ENCODE measurements around the gene RXRG. TPM values are rescaled to one million over a fixed set of nuclear protein-coding genes. Genes with fewer than 3 reads are reported as not detected.

Gene RXRG
- total and polyA plus RNA-seq, 5 donors from 2014 or later, result 0.08 TPM; not detected in 4

DNA sequence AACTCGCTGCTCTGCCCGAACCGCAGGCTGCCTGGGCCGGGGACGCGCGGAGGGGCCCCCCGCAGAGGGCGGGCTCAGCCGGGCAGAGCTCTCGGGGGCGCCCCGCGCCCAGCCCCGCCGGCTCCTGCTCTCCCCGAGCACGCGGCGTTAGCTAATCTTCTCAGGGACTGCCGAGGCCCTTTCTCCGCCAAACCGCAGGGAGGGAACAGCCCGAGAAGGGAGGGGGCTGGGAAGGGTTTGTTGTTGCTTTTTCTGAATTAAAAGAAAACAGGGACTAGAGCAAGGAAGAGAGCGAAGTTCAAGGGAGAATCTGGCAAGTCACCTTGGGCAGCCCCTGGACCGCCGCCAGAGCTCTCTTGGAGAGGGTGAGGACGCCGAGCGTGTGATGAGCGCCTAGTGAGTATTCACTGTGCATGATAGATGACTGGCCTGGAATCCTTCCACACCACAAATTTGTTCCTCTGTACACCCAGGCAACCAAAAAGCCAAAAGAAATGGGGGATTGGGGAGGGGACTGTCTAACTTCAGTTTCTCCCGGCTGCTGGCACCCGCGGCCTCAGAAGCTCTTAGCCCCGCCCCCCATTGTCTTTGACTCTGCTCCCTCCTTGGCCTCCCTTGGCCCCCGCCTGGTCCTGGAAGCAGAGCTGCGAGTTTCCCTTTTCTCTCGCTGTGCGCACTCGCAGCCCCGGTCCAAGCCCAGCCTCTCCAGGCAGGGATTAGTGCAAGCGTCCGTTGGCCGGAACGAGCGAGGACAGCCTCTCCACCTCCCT lies 68.7 kb downstream of the RXRG start:
- H3K4me3 Mint-ChIP-seq, result peak overlapping the region; percentile 57 to 80 (median 66)
- no peak overlapping the region for H3K4me3 ChIP-seq (ENCODE audit: low read depth, low read length)
- ATAC-seq (ENCODE audit: low read depth in 2 of 2) (peak in 1 of 2 donors; percentile 34), DNase-seq (no peak)
- H3K27me3 ChIP-seq (ENCODE audit: control insufficient read depth, insufficient read depth, low read length), result peaks cover 45% of the 10 kb centered on the region
- H3K9me3 ChIP-seq (ENCODE audit: control insufficient read depth in 2 of 2, low read length in 2 of 2), result no peaks in the 10 kb centered on the region
- H3K27me3 Mint-ChIP-seq, result peaks cover 79% of the 10 kb centered on the region
- peaks cover 8 to 16% (median 13%) of the 10 kb centered on the region in 4 donors for H3K4me1 Mint-ChIP-seq
- peaks cover 0 to 4% (median 0%) of the 10 kb centered on the region in 7 donors for H3K9me3 Mint-ChIP-seq
- no peak overlapping the region for H3K27ac ChIP-seq (ENCODE audit: insufficient read depth, low read length, poor library complexity, severe bottlenecking)
- no peaks in the 10 kb centered on the region for H3K36me3 ChIP-seq (ENCODE audit: control insufficient read depth, insufficient read depth, low read length)
- peaks cover 14% of the 10 kb centered on the region for H3K4me1 ChIP-seq (ENCODE audit: control insufficient read depth, insufficient read depth, low read length, poor library complexity, severe bottlenecking)
- H3K27ac Mint-ChIP-seq, result no peak overlapping the region
- no peaks in the 10 kb centered on the region for H3K36me3 Mint-ChIP-seq

DNA sequence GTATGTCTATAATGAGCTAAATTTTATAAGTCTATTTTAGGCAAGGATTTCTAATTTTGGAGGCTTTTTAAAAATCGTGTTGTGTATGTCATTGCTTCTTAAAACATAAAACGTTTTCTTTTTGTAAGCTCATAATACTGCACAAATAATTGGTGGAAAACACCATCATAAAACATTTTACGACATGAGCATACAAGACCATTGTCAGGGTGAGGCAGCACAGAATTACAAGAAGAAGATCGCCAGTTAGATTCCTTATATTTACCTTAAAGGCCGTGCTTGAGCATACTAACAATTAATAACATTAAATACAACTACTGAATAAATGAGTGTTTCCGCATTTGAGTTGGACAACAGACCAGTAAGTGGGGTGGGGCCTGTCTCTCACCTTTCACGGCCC lies 69.3 kb downstream of the RXRG start:
- no peak overlapping the region for H3K4me3 ChIP-seq (ENCODE audit: low read depth, low read length)
- peaks cover 77% of the 10 kb centered on the region for H3K27me3 Mint-ChIP-seq
- no peak overlapping the region for H3K27ac Mint-ChIP-seq
- peaks cover 14% of the 10 kb centered on the region for H3K4me1 ChIP-seq (ENCODE audit: control insufficient read depth, insufficient read depth, low read length, poor library complexity, severe bottlenecking)
- H3K9me3 ChIP-seq (ENCODE audit: control insufficient read depth in 2 of 2, low read length in 2 of 2), result no peaks in the 10 kb centered on the region
- ATAC-seq (ENCODE audit: low read depth in 2 of 2) (no peak), DNase-seq (no peak)
- peaks cover 11 to 18% (median 13%) of the 10 kb centered on the region in 4 donors for H3K4me1 Mint-ChIP-seq
- no peak overlapping the region for H3K27ac ChIP-seq (ENCODE audit: insufficient read depth, low read length, poor library complexity, severe bottlenecking)
- peaks cover 0 to 4% (median 0%) of the 10 kb centered on the region in 7 donors for H3K9me3 Mint-ChIP-seq
- H3K36me3 ChIP-seq (ENCODE audit: control insufficient read depth, insufficient read depth, low read length), result no peaks in the 10 kb centered on the region
- H3K36me3 Mint-ChIP-seq, result no peaks in the 10 kb centered on the region
- peak overlapping the region in 1 of 4 donors; percentile 20 for H3K4me3 Mint-ChIP-seq
- peaks cover 39% of the 10 kb centered on the region for H3K27me3 ChIP-seq (ENCODE audit: control insufficient read depth, insufficient read depth, low read length)

DNA sequence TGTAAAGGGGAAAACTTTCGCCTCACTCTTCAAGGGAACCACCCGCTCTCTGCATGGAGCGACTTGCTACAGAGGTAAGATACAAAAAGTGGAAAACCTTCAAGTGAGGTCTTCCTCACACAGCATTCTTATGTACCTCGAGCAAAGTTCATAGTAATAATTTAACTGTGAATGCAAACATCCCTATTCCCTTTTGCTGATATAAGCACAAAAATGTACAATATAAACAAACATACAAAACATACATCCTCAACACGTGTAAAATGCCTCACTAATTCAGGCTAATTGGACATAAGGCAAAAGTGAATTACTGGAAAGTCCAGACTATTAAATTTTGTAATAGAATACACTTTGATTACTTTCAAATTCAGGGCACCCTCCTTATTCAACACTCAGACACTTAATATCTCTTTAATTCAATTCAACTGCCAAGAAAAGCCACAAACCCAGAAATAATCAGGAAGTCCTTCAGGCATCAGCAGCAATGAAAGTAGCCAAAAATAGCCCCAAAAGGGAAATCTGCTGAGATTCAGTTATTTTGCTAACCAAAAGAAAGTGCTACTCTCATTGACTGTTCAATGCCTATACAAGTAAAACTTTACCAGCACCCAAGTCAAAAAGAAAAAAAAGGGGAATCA lies 73.2 kb downstream of the RXRG start:
- H3K36me3 Mint-ChIP-seq, result no peaks in the 10 kb centered on the region
- Histone ChIP-seq H3K4me3 (ENCODE audit: low read depth, low read length) (no peak overlapping the region), H3K9me3 (ENCODE audit: control insufficient read depth in 2 of 2, low read length in 2 of 2) (no peaks in the 10 kb centered on the region), H3K36me3 (ENCODE audit: control insufficient read depth, insufficient read depth, low read length) (no peaks in the 10 kb centered on the region), H3K27ac (ENCODE audit: insufficient read depth, low read length, poor library complexity, severe bottlenecking) (no peak overlapping the region), H3K4me1 (ENCODE audit: control insufficient read depth, insufficient read depth, low read length, poor library complexity, severe bottlenecking) (peaks cover 13% of the 10 kb centered on the region), H3K27me3 (ENCODE audit: control insufficient read depth, insufficient read depth, low read length) (peaks cover 40% of the 10 kb centered on the region)
- no peak overlapping the region for H3K27ac Mint-ChIP-seq
- H3K9me3 Mint-ChIP-seq, result peaks cover 0 to 1% (median 0%) of the 10 kb centered on the region in 7 donors
- DNase-seq, result no peak
- H3K4me1 Mint-ChIP-seq, result peaks cover 5 to 13% (median 7%) of the 10 kb centered on the region in 4 donors
- no peak overlapping the region for H3K4me3 Mint-ChIP-seq
- peaks cover 67% of the 10 kb centered on the region for H3K27me3 Mint-ChIP-seq
- ATAC-seq (ENCODE audit: low read depth in 2 of 2), result no peak

DNA sequence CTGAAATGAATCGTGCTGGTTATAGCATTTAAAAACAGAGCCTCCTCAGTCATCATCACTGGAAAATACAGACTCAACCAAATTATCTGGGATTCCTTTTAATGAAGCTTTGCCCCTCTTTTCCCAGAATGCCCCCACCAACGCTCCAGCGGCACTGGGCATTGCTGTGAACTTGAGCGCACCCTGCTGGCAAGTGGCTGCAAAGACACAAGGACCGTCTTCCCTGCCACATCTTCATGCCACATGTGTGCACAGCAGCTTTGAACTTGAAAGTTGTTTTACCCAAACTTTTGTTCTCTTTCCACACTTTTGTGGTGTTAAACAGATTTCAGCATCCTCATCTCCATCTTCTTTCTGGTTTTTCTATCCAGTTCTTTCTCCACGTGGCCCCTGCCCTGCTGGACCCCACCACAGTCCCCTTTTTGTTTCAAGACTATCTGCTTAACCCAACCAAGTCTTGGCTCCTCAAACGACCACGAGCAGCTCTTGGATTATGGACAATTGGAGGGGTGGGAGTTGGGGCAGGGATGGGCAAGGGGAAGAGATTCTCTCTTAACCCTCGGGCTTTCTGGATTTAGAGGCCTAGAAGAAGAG lies 75.6 kb downstream of the RXRG start:
- H3K4me1 Mint-ChIP-seq, result peaks cover 0 to 5% (median 2%) of the 10 kb centered on the region in 4 donors
- H3K9me3 Mint-ChIP-seq, result no peaks in the 10 kb centered on the region
- no peaks in the 10 kb centered on the region for H3K36me3 ChIP-seq (ENCODE audit: control insufficient read depth, insufficient read depth, low read length)
- H3K4me3 Mint-ChIP-seq, result peak overlapping the region in 1 of 4 donors; percentile 22
- H3K27ac ChIP-seq (ENCODE audit: insufficient read depth, low read length, poor library complexity, severe bottlenecking), result no peak overlapping the region
- H3K36me3 Mint-ChIP-seq, result no peaks in the 10 kb centered on the region
- H3K27ac Mint-ChIP-seq, result peak overlapping the region in 1 of 3 donors; percentile 83
- peak; percentile 14 to 36 (median 23) for DNase-seq
- peaks cover 59% of the 10 kb centered on the region for H3K27me3 Mint-ChIP-seq
- peak in 1 of 2 donors; percentile 48 for ATAC-seq (ENCODE audit: low read depth in 2 of 2)
- H3K27me3 ChIP-seq (ENCODE audit: control insufficient read depth, insufficient read depth, low read length), result peaks cover 32% of the 10 kb centered on the region
- H3K9me3 ChIP-seq (ENCODE audit: control insufficient read depth in 2 of 2, low read length in 2 of 2), result no peaks in the 10 kb centered on the region
- H3K4me1 ChIP-seq (ENCODE audit: control insufficient read depth, insufficient read depth, low read length, poor library complexity, severe bottlenecking), result no peaks in the 10 kb centered on the region
- H3K4me3 ChIP-seq (ENCODE audit: low read depth, low read length), result no peak overlapping the region

DNA sequence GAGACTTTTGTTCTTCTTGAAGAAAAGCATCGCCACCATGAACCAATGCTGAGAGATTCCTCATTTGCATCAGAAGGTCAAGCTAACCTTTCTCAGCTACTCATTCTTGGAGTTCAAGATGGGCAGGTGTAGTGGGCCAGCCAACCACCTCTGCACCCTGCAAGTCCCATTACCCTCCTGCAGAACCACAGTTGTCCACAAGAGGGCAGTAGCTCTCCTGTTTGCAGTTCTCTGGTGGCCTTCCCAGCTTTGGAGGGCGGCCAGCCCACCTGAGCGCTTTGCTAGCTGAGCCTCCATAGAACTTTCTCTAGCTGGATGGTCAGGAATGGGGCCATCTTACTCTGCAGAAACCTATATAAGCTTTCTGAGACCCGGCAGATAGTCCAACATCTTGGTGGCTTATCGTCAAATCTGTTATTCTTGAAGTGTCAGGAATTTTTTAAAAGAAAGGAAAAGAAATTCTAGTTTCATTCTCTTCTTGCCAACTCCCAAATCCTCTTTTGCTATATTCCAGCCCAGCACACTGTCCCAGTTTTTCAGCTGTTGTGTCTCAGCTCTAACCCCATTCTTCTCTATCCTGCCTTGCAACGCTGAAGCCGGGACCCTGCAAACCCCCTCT lies 77.4 kb downstream of the RXRG start:
- no peak overlapping the region for H3K27ac Mint-ChIP-seq
- DNase-seq (peak; percentile 61 to 74 (median 65)), ATAC-seq (ENCODE audit: low read depth in 2 of 2) (peak; percentile 39 to 66)
- no peak overlapping the region for H3K4me3 ChIP-seq (ENCODE audit: low read depth, low read length)
- peaks cover 22% of the 10 kb centered on the region for H3K27me3 ChIP-seq (ENCODE audit: control insufficient read depth, insufficient read depth, low read length)
- H3K9me3 Mint-ChIP-seq, result no peaks in the 10 kb centered on the region
- peaks cover 0 to 5% (median 1%) of the 10 kb centered on the region in 4 donors for H3K4me1 Mint-ChIP-seq
- no peaks in the 10 kb centered on the region for H3K36me3 ChIP-seq (ENCODE audit: control insufficient read depth, insufficient read depth, low read length)
- no peaks in the 10 kb centered on the region for H3K9me3 ChIP-seq (ENCODE audit: control insufficient read depth in 2 of 2, low read length in 2 of 2)
- H3K36me3 Mint-ChIP-seq, result no peaks in the 10 kb centered on the region
- H3K4me3 Mint-ChIP-seq, result no peak overlapping the region
- peaks cover 53% of the 10 kb centered on the region for H3K27me3 Mint-ChIP-seq
- H3K4me1 ChIP-seq (ENCODE audit: control insufficient read depth, insufficient read depth, low read length, poor library complexity, severe bottlenecking), result no peaks in the 10 kb centered on the region
- H3K27ac ChIP-seq (ENCODE audit: insufficient read depth, low read length, poor library complexity, severe bottlenecking), result no peak overlapping the region

DNA sequence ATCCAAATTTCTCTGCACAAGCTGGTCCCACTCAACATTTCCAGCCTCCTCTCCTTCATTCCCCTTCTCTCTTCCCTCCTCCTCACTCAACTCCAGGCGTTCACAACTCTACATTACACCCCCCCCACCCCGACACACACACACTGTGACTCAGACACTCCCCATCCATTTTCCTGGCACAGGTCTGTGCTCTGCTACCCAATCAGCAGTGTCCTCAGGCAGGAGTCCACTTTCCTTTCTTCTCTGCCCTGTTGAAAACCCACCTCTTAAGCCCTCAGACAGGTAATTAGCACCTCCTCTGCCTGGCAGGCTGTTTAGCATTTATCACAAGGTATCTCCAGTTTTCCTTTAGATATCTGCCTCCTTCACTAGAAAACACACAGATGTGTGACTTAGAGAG lies 79.6 kb downstream of the RXRG start:
- no peak overlapping the region for H3K27ac Mint-ChIP-seq
- no peaks in the 10 kb centered on the region for H3K4me1 Mint-ChIP-seq
- Histone ChIP-seq H3K27ac (ENCODE audit: insufficient read depth, low read length, poor library complexity, severe bottlenecking) (no peak overlapping the region), H3K9me3 (ENCODE audit: control insufficient read depth in 2 of 2, low read length in 2 of 2) (no peaks in the 10 kb centered on the region), H3K4me1 (ENCODE audit: control insufficient read depth, insufficient read depth, low read length, poor library complexity, severe bottlenecking) (no peaks in the 10 kb centered on the region), H3K4me3 (ENCODE audit: low read depth, low read length) (no peak overlapping the region), H3K27me3 (ENCODE audit: control insufficient read depth, insufficient read depth, low read length) (peaks cover 20% of the 10 kb centered on the region), H3K36me3 (ENCODE audit: control insufficient read depth, insufficient read depth, low read length) (no peaks in the 10 kb centered on the region)
- H3K9me3 Mint-ChIP-seq, result no peaks in the 10 kb centered on the region
- H3K36me3 Mint-ChIP-seq, result no peaks in the 10 kb centered on the region
- ATAC-seq (ENCODE audit: low read depth in 2 of 2) (no peak), DNase-seq (no peak)
- H3K4me3 Mint-ChIP-seq, result no peak overlapping the region
- H3K27me3 Mint-ChIP-seq, result peaks cover 42% of the 10 kb centered on the region

DNA sequence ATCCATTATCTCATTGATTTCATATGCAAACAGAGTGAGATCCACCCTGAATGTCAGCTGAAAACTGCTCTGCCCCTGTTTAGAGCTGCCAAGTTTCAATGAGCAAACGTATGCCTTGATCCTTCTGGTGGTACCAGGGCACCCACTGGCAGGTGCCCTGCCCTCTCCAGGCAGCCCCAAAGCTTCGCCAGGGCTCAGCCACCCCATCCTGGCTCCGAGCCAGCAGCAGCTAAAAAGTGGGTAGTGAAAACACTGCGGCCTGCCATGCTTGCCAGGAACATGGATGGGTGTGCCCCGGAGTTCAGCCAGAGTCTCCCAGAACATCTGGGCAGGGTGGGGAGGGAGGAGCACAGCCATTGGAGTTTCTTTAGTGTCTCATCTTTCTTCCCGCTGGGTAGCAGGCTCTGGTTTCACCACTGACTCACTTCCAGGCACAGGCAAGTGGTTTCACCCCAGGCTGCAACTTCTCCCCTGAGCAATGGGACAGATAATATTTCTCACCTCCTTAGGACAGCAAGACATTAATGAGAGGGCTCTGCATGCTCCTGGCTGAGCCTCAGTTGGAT lies 80.3 kb downstream of the RXRG start:
- no peak for DNase-seq
- no peaks in the 10 kb centered on the region for H3K4me1 Mint-ChIP-seq
- no peaks in the 10 kb centered on the region for H3K36me3 Mint-ChIP-seq
- Histone ChIP-seq H3K36me3 (ENCODE audit: control insufficient read depth, insufficient read depth, low read length) (no peaks in the 10 kb centered on the region), H3K27me3 (ENCODE audit: control insufficient read depth, insufficient read depth, low read length) (peaks cover 17% of the 10 kb centered on the region), H3K4me3 (ENCODE audit: low read depth, low read length) (no peak overlapping the region), H3K27ac (ENCODE audit: insufficient read depth, low read length, poor library complexity, severe bottlenecking) (no peak overlapping the region), H3K4me1 (ENCODE audit: control insufficient read depth, insufficient read depth, low read length, poor library complexity, severe bottlenecking) (no peaks in the 10 kb centered on the region), H3K9me3 (ENCODE audit: control insufficient read depth in 2 of 2, low read length in 2 of 2) (no peaks in the 10 kb centered on the region)
- ATAC-seq (ENCODE audit: low read depth in 2 of 2), result no peak
- no peak overlapping the region for H3K4me3 Mint-ChIP-seq
- H3K27me3 Mint-ChIP-seq, result peaks cover 42% of the 10 kb centered on the region
- no peak overlapping the region for H3K27ac Mint-ChIP-seq
- H3K9me3 Mint-ChIP-seq, result no peaks in the 10 kb centered on the region
